Progenitor cell of endocrine pancreas (in vitro differentiated cells): ENCODE data around the gene TOPORS. TPM values are rescaled to one million over a fixed set of nuclear protein-coding genes. Genes with fewer than 3 reads are reported as not detected.

ENCODE experiments used
- DNase-seq: peaks from one replicate; pipeline ENCODE4 v3.0.0; 2021; ENCODE audit warnings: low spot score; ENCODE audit not compliant: unreplicated experiment
- H3K27ac Mint-ChIP-seq: 2 replicates; pipeline ENCODE4 v1.8.0; 2021; ENCODE audit warnings: mild to moderate bottlenecking, moderate library complexity, mixed read lengths
- H3K27me3 Mint-ChIP-seq: 2 replicates; pipeline ENCODE4 v1.8.0; 2021; ENCODE audit warnings: mixed read lengths
- H3K36me3 Mint-ChIP-seq: 2 replicates; pipeline ENCODE4 v1.8.0; 2022; ENCODE audit warnings: mixed read lengths; ENCODE audit not compliant: insufficient read depth
- H3K4me1 Mint-ChIP-seq: 2 replicates; pipeline ENCODE4 v1.8.0; 2021; ENCODE audit warnings: low read depth, mixed read lengths
- H3K4me3 Mint-ChIP-seq: 2 replicates; pipeline ENCODE4 v1.8.0; 2021; ENCODE audit warnings: low read depth, mild to moderate bottlenecking, moderate library complexity, mixed read lengths
- H3K9me3 Mint-ChIP-seq: 2 replicates; pipeline ENCODE4 v1.8.0; 2021; ENCODE audit warnings: low read depth, mixed read lengths
- total RNA-seq: library from RNA; stranded (reverse); gene quantifications from 2 replicates; pipeline ENCODE4 v1.2.1, GENCODE V29; 2021
- TF ChIP-seq, protein P1 (sequence below): fragments of 200-600 bp; sonication (generic); IDR thresholded peaks from one replicate; pipeline ENCODE4 v1.5.0; 2021; ENCODE audit warnings: antibody characterized with exemption, mild to moderate bottlenecking; ENCODE audit not compliant: unreplicated experiment

TOPORS gene
- total RNA-seq, 1 donor from 2014 or later = 20.7 TPM

DNA sequence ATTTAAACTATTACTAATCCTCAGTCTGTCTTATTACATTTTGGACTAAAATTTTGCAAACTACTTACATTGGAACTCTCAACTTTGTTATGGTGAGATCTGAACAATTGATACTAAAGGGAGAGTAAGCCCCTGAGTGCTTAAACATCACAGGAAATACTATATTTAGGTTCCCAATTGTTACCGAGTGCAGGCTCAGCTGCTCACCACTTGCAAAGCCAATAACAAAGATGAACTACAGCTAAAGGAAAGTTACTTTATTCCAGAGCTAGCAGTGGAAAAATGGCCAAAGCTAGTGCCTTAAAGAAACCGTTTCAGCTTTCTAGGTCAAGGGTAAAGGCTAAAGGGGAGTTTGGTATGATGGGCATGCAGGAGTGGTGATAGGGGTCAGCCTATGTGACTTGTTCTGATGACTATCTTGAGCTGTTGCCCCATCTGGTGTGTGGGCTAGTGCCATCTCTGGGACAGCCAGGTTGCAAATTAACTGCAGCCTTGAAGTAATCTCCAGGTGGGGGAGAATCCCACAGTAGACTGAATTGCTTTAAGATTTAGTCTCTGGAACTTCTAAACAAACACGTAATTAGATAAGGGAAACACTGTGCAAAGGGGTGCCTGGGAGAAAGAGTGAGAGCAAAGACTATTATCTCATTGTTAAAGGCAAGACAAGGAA is 28.4 kb upstream of the TOPORS start:
- H3K27ac Mint-ChIP-seq = no peak overlapping the region

DNA sequence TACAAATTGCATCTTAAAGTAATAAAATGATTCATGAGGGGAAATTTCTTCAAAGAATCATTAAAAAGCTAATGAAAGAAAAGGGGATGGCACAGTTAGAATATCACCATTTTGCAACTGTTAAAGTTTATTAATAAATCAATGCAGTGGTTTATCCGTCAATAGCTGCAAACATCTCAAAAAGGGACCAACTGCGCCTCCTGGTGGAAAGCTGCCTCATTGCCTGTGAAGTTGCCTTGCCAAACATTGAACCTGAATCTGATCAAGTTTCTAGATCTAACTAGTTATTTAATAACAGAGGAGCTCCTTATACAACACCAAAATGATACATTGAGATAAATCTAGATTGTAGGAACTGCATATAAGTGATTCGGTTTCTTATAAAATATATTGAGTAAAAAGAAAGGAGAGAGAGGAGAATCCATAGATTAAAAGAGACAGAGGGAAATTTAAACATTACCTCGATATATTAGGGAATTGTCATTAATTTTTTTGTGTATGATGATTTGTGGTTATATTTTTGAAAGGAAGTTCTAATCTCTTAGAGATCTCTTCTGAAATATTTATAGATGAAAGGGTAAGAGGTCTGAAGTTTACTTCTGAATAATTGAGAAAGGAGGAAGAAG is 27.4 kb upstream of the TOPORS start:
- peak; percentile 63 for DNase-seq
- Mint-ChIP-seq H3K4me3 (no peak overlapping the region), H3K9me3 (no peaks in the 10 kb centered on the region), H3K36me3 (no peaks in the 10 kb centered on the region), H3K27me3 (peaks cover 16% of the 10 kb centered on the region), H3K4me1 (peaks cover 7% of the 10 kb centered on the region), H3K27ac (no peak overlapping the region)
- TF ChIP-seq, protein P1, sequence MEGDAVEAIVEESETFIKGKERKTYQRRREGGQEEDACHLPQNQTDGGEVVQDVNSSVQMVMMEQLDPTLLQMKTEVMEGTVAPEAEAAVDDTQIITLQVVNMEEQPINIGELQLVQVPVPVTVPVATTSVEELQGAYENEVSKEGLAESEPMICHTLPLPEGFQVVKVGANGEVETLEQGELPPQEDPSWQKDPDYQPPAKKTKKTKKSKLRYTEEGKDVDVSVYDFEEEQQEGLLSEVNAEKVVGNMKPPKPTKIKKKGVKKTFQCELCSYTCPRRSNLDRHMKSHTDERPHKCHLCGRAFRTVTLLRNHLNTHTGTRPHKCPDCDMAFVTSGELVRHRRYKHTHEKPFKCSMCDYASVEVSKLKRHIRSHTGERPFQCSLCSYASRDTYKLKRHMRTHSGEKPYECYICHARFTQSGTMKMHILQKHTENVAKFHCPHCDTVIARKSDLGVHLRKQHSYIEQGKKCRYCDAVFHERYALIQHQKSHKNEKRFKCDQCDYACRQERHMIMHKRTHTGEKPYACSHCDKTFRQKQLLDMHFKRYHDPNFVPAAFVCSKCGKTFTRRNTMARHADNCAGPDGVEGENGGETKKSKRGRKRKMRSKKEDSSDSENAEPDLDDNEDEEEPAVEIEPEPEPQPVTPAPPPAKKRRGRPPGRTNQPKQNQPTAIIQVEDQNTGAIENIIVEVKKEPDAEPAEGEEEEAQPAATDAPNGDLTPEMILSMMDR = peak; percentile 97

More for the DNA sequence above, 28.4 kb upstream of the TOPORS start:
- H3K9me3 Mint-ChIP-seq = no peaks in the 10 kb centered on the region
- no peaks in the 10 kb centered on the region for H3K36me3 Mint-ChIP-seq
- H3K4me1 Mint-ChIP-seq = peaks cover 7% of the 10 kb centered on the region
- TF ChIP-seq, protein P1 = no peak
- no peak for DNase-seq
- peaks cover 25% of the 10 kb centered on the region for H3K27me3 Mint-ChIP-seq
- no peak overlapping the region for H3K4me3 Mint-ChIP-seq

DNA sequence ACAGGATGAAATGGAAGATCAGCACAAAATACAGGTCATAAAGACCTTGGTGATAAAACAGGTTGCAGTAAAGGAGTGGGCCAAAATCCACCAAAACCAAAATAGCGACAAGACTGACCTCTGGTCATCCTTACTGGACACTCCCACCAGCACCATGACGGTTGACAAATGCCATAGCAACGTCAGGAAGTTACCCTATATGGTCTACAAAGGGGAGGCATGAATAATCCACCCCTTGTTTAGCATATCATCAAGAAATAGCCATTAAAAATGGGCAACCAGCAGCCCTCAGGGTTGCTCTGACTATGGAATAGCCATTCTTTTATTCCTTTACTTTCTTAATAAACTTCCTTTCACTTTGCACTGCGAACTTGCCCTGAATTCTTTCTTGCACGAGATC is 26.6 kb upstream of the TOPORS start:
- Mint-ChIP-seq H3K36me3 (no peaks in the 10 kb centered on the region), H3K27ac (no peak overlapping the region), H3K27me3 (peaks cover 14% of the 10 kb centered on the region), H3K4me3 (no peak overlapping the region), H3K9me3 (no peaks in the 10 kb centered on the region), H3K4me1 (peaks cover 7% of the 10 kb centered on the region)
- TF ChIP-seq, protein P1 = no peak
- DNase-seq = no peak

DNA sequence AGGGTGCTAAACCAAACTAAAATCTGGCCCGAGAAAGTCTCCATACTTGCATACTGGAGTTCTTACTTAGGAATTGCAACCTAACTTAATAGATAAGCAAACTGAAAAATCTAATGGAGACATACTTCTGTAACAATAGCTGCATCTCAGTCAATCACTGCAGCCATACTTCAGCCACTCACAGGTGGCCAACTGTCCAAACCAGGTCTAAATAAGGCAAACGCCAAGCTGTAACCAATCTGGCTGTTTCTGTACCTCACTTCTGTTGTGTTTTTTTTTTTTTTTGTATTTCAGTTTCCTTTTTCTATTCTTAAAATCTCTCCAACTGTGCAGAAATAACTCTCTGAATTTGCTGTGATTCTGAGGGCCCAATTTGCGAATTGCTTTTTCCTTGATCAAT is 24.9 kb upstream of the TOPORS start:
- TF ChIP-seq, protein P1 = no peak
- H3K27ac Mint-ChIP-seq = no peak overlapping the region
- no peak for DNase-seq
- no peaks in the 10 kb centered on the region for H3K9me3 Mint-ChIP-seq
- peaks cover 14% of the 10 kb centered on the region for H3K27me3 Mint-ChIP-seq
- no peaks in the 10 kb centered on the region for H3K36me3 Mint-ChIP-seq
- peaks cover 10% of the 10 kb centered on the region for H3K4me1 Mint-ChIP-seq
- H3K4me3 Mint-ChIP-seq = no peak overlapping the region

DNA sequence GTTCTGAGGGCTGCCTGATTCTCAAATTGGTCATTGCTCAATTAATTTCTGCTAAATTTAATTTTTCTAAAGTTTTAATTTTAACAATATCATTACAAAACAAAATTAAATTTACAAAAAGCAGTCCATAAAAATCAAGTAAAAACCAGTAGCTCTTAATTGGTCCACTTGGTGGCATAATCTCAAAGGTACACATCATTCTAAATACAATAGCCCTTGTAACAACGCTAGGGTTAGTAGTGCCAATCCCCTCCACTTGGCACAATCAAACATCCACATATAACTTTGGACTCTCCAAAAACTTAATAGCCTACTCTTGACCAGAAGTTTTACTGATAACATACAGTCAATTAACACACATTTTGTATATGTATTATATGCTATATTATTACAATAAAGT is 22.5 kb upstream of the TOPORS start:
- no peak for DNase-seq
- TF ChIP-seq, protein P1 = no peak
- H3K9me3 Mint-ChIP-seq = no peaks in the 10 kb centered on the region
- peaks cover 1% of the 10 kb centered on the region for H3K36me3 Mint-ChIP-seq
- no peak overlapping the region for H3K27ac Mint-ChIP-seq
- H3K27me3 Mint-ChIP-seq = peaks cover 11% of the 10 kb centered on the region
- peaks cover 11% of the 10 kb centered on the region for H3K4me1 Mint-ChIP-seq
- H3K4me3 Mint-ChIP-seq = no peak overlapping the region
